GM18517 (cell line): ENCODE results near the gene ZNF688.

ENCODE experiments used
- ATAC-seq: cut with Tn5 transposase; IDR thresholded peaks from one replicate; pipeline ENCODE4 v1.9.1; 2021; ENCODE audit warnings: mild to moderate bottlenecking, moderate library complexity; ENCODE audit not compliant: unreplicated experiment

The ZNF688 gene

GRCh38 chr16:30521873-30522641, 49.5 kb downstream of the ZNF688 start:
- ATAC-seq: no peak

- no peak for ATAC-seq
Observed at GRCh38 chr16:30521476-30521872, 50.0 kb downstream of the ZNF688 start.
